NCI-H1105 (cell line): ENCODE data around the gene NACC2.
"Not testable (repeated sequence)": the region's sequence is repeated elsewhere in the genome, so short reads cannot be mapped to it uniquely, and the experiment has no call there.

Experiments used
- DNase-seq: peaks from one replicate; lab custom pipeline; 2025; lab: John Stamatoyannopoulos, UW

The NACC2 gene

GRCh38 chr9:136110082-136111061 lies 15.3 kb upstream of the NACC2 start:
- no peak for DNase-seq

- DNase-seq: peak; percentile 89
Observed at GRCh38 chr9:136109351-136110081, 14.4 kb upstream of the NACC2 start.

GRCh38 chr9:136108648-136109266 lies 13.7 kb upstream of the NACC2 start:
- DNase-seq: no peak

- DNase-seq: no peak
Observed at GRCh38 chr9:136107953-136108647, 13.0 kb upstream of the NACC2 start.

- no peak for DNase-seq
Observed at GRCh38 chr9:136107155-136107952, 12.3 kb upstream of the NACC2 start.

GRCh38 chr9:136105398-136106135 lies 10.5 kb upstream of the NACC2 start:
- no peak for DNase-seq

- DNase-seq: no peak
Observed at GRCh38 chr9:136104916-136105315, 9.8 kb upstream of the NACC2 start.

- no peak for DNase-seq
Observed at GRCh38 chr9:136104488-136104800, 9.4 kb upstream of the NACC2 start.

GRCh38 chr9:136103651-136104487 lies 8.8 kb upstream of the NACC2 start:
- DNase-seq: peak; percentile 90

- DNase-seq: not testable (repeated sequence)
Observed at GRCh38 chr9:136101615-136102074, 6.6 kb upstream of the NACC2 start.

GRCh38 chr9:136100700-136101614 lies 5.9 kb upstream of the NACC2 start:
- DNase-seq: no peak

- no peak for DNase-seq
Observed at GRCh38 chr9:136099542-136099941, 4.5 kb upstream of the NACC2 start.

GRCh38 chr9:136098844-136099243 lies 3.8 kb upstream of the NACC2 start:
- DNase-seq: no peak

GRCh38 chr9:136098210-136098609 lies 3.1 kb upstream of the NACC2 start:
- DNase-seq: no peak

- DNase-seq: no peak
Observed at GRCh38 chr9:136096505-136097001, 1.5 kb upstream of the NACC2 start.

GRCh38 chr9:136093995-136094881 lies 851 bp downstream of the NACC2 start:
- no peak for DNase-seq

GRCh38 chr9:136093346-136093986 lies 1.6 kb downstream of the NACC2 start:
- no peak for DNase-seq
